ENCODE results near the gene PALLD. TPM values are rescaled to one million over a fixed set of nuclear protein-coding genes. Genes with fewer than 3 reads are reported as not detected.
A peak's percentile ranks its signal among the peaks of the same experiment; 100 is the strongest.
"Not testable (repeated sequence)": the region's sequence is repeated elsewhere in the genome, so short reads cannot be mapped to it uniquely, and the experiment has no call there.

PALLD gene
- total RNA-seq, 1 donor from 2014 or later: 93.5 TPM

DNA sequence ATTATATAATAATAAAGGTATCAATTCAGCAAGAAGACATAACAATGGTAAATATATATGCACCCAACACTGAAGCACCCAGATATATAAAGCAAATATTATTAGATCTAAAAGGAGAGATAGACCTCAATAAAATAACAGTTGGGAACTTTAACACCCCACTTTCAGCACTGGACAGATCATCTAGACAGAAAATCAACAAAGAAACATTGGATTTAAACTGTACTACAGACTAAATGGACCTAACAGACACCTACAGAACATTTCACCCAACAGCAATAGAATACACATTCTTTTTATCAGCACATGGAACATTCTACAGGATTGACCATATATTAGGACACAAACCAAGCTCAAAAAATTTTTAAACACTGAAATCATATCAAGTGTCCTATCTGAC is 436.6 kb downstream of the PALLD start:
- peaks cover 20% of the 10 kb centered on the region for H3K9me3 Mint-ChIP-seq
- no peak for DNase-seq (ENCODE audit: extremely low spot score, unreplicated experiment)

DNA sequence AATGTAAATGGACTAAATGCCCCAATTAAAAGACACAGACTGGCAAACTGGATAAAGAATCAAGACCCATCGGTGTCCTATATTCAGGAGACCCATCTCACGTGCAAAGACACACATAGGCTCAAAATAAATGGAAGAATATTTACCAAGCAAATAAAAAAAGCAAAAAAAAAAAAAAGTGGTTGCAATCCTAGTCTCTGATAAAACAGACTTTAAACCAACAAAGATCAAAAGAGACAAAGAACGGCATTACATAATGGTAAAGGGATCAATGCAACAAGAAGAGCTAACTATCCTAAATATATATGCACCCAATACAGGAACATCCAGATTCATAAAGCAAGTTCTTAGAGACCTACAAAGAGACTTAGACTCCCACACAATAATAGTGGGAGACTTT is 440.6 kb downstream of the PALLD start:
- DNase-seq (ENCODE audit: extremely low spot score, unreplicated experiment); H3K27ac Mint-ChIP-seq; H3K4me3 Mint-ChIP-seq; H3K27me3 Mint-ChIP-seq; H3K4me1 Mint-ChIP-seq (ENCODE audit: unreplicated experiment): not testable (repeated sequence)
- Mint-ChIP-seq H3K9me3 (peaks cover 25% of the 10 kb centered on the region), H3K36me3 (peaks cover 41% of the 10 kb centered on the region)

More for the DNA sequence above, 436.6 kb downstream of the PALLD start:
- no peak overlapping the region for H3K27ac Mint-ChIP-seq
- peaks cover 35% of the 10 kb centered on the region for H3K36me3 Mint-ChIP-seq
- TF ChIP-seq, protein P1, sequence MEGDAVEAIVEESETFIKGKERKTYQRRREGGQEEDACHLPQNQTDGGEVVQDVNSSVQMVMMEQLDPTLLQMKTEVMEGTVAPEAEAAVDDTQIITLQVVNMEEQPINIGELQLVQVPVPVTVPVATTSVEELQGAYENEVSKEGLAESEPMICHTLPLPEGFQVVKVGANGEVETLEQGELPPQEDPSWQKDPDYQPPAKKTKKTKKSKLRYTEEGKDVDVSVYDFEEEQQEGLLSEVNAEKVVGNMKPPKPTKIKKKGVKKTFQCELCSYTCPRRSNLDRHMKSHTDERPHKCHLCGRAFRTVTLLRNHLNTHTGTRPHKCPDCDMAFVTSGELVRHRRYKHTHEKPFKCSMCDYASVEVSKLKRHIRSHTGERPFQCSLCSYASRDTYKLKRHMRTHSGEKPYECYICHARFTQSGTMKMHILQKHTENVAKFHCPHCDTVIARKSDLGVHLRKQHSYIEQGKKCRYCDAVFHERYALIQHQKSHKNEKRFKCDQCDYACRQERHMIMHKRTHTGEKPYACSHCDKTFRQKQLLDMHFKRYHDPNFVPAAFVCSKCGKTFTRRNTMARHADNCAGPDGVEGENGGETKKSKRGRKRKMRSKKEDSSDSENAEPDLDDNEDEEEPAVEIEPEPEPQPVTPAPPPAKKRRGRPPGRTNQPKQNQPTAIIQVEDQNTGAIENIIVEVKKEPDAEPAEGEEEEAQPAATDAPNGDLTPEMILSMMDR (conservative IDR thresholded peaks at IDR 0.05): no peak
- H3K4me3 Mint-ChIP-seq: no peak overlapping the region
- no peaks in the 10 kb centered on the region for H3K27me3 Mint-ChIP-seq
- H3K4me1 Mint-ChIP-seq (ENCODE audit: unreplicated experiment): no peaks in the 10 kb centered on the region

DNA sequence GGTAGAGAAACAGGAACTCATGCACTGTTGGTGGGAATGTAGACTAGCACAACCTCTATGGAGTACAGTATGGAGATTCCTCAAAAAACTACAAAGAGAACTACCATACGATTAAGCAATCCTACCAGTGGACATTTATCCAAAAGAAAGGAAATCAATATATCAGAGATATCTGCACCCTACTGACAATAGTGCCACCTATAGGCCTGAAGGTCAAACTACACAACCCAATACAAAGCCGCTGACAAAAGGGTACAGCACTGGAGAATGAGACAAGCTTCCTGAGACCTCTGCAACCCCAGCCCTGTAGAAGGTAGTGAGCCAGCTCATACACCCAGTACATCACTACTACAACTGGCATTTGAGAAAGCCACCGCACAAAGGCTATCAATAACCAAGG is 446.1 kb downstream of the PALLD start:
- Mint-ChIP-seq H3K9me3 (peaks cover 15% of the 10 kb centered on the region), H3K27me3 (no peaks in the 10 kb centered on the region), H3K27ac (no peak overlapping the region), H3K4me1 (ENCODE audit: unreplicated experiment) (no peaks in the 10 kb centered on the region), H3K4me3 (no peak overlapping the region), H3K36me3 (peaks cover 36% of the 10 kb centered on the region)
- TF ChIP-seq, protein P1 (conservative IDR thresholded peaks at IDR 0.05): peak; percentile 67
- DNase-seq (ENCODE audit: extremely low spot score, unreplicated experiment): no peak

DNA sequence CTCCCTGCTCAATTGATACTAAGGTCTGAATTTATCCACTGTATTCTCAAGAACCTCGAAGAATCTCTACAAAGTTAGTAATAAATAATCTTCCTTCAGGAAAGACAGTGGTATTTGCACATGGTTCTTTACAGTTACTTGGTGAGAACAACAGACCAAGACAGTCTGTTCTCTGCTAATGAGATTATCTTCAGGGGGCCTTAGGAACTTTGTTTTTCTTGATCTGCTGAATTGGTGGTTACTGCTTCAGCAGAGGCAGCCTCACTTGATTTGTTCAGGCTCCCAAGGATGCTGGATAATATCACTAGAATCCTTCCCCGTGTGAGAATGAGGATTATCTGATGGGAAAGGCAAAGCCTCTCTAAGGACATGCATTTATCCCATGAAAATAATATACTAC is 448.4 kb downstream of the PALLD start:
- Mint-ChIP-seq H3K27ac (no peak overlapping the region), H3K9me3 (peaks cover 1% of the 10 kb centered on the region)
- TF ChIP-seq, protein P1 (conservative IDR thresholded peaks at IDR 0.05): no peak

DNA sequence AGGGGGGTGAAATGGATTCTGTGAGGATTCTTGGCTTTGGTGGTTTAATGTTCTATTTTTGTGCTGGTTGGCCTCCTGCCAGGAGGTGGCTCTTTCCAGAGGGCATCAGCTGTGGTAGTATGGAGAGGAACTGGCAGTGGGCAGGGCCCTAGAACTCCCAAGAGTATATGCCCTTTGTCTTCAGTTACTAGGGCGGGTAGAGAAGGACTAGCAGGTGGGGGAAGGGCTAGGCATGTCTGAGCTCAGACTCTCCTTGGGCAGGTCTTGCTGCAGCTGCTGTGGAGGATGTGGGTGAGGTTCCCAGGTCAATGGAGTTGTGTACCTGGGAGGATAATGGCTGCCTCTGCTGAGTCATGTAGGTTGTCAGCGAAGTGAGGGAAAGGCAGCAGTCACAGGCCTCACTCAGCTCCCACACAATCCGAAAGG is 456.0 kb downstream of the PALLD start:
- H3K36me3 Mint-ChIP-seq: peaks cover 13% of the 10 kb centered on the region
- H3K4me1 Mint-ChIP-seq (ENCODE audit: unreplicated experiment); H3K4me3 Mint-ChIP-seq; H3K27me3 Mint-ChIP-seq; DNase-seq (ENCODE audit: extremely low spot score, unreplicated experiment); H3K9me3 Mint-ChIP-seq; H3K27ac Mint-ChIP-seq: not testable (repeated sequence)

More for the DNA sequence above, 448.4 kb downstream of the PALLD start:
- no peaks in the 10 kb centered on the region for H3K4me1 Mint-ChIP-seq (ENCODE audit: unreplicated experiment)
- no peak for DNase-seq (ENCODE audit: extremely low spot score, unreplicated experiment)
- H3K27me3 Mint-ChIP-seq: no peaks in the 10 kb centered on the region
- peaks cover 20% of the 10 kb centered on the region for H3K36me3 Mint-ChIP-seq
- no peak overlapping the region for H3K4me3 Mint-ChIP-seq

DNA sequence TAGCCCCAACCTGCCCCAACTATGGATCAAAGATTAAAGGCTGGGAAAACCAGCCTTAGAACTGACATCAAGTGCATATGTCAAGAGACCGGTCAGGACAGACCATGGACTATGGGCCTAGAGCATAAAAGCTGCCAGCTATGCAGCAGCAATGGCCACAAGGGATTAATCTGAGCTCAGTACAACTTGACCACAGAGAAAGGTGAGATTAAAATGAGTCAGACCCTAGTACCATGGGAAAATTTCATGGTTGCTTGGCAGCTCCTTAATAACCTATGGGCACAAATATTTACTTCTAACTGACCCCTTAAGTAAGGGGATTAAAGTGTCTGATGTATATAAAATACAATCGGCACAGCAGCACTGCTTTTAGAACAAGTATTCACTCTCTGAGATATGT is 458.8 kb downstream of the PALLD start:
- TF ChIP-seq, protein P1 (conservative IDR thresholded peaks at IDR 0.05): no peak
- Mint-ChIP-seq H3K36me3 (peaks cover 19% of the 10 kb centered on the region), H3K4me1 (ENCODE audit: unreplicated experiment) (no peaks in the 10 kb centered on the region), H3K27ac (no peak overlapping the region), H3K4me3 (no peak overlapping the region), H3K9me3 (peaks cover 9% of the 10 kb centered on the region), H3K27me3 (no peaks in the 10 kb centered on the region)
- DNase-seq (ENCODE audit: extremely low spot score, unreplicated experiment): no peak

DNA sequence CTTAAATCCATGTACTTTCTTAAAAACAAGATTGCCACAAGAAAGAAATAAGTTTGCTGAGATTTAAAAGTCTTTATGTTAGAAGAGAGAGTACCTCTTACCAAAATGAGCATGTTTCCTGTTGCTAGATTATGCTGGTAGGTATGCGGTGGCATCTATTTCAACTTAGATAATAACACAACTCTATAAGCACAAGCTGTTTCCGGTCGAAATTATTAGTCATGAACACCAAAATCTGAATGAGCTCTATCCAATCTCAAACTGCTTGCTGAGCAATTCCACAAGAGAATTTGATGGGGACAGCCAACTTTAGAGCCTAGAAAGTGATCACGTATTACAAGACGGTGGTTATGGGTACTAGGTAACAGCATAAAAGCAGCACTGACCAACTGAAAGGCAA is 463.9 kb downstream of the PALLD start:
- no peaks in the 10 kb centered on the region for H3K9me3 Mint-ChIP-seq
- H3K4me1 Mint-ChIP-seq (ENCODE audit: unreplicated experiment): no peaks in the 10 kb centered on the region
- no peaks in the 10 kb centered on the region for H3K27me3 Mint-ChIP-seq
- H3K4me3 Mint-ChIP-seq: no peak overlapping the region
- DNase-seq (ENCODE audit: extremely low spot score, unreplicated experiment): no peak
- TF ChIP-seq, protein P1 (conservative IDR thresholded peaks at IDR 0.05): no peak
- H3K27ac Mint-ChIP-seq: no peak overlapping the region
- peaks cover 17% of the 10 kb centered on the region for H3K36me3 Mint-ChIP-seq

All from type B pancreatic cell (in vitro differentiated cells).